Measurements from ENCODE around the gene LARGE1.

LARGE1 gene

DNA sequence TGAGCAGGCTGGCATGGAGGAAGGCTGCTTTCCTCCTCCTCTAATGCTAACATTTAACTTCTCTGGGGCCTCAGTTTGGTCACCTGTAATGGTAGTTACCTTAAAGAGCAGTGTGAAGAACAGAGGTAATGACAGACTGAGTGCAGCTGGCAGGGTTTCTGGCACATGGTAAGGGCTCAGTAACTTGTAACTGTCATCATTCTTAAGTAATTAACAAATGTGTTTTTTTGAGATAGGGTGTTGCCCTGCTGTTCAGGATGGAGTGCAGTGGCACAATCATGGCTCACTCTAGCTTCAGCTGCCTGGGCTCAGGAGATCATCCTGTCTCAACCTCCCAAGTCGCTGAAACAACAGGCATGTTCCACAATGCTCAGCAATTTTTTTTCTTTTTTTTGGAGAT is 620.1 kb downstream of the LARGE1 start:
- no peak overlapping the region for H3K9ac ChIP-seq (ENCODE audit: low read depth, low read length, poor library complexity)
- H3K4me1 ChIP-seq (ENCODE audit: control insufficient read depth in 2 of 2, insufficient read depth in 1 of 2, low read depth in 1 of 2, low read length in 2 of 2) = peaks cover 7 to 10% of the 10 kb centered on the region in 2 donors
- no peak overlapping the region for H3K4me3 ChIP-seq (ENCODE audit: low read length in 2 of 2)
- no peak overlapping the region for H3K27ac ChIP-seq (replicated peaks; ENCODE audit: low read length)
- no peak for DNase-seq (ENCODE audit: low spot score)
- no peak overlapping the region for H2BK120ac ChIP-seq (ENCODE audit: low read depth, low read length)
- no peak overlapping the region for H2AFZ ChIP-seq (ENCODE audit: low read length)
- no peak overlapping the region for H3K18ac ChIP-seq (ENCODE audit: low read length)
- H3K4me2 ChIP-seq (ENCODE audit: insufficient read depth, low read length, poor library complexity, severe bottlenecking) = no peak overlapping the region
- no peak overlapping the region for H3K4ac ChIP-seq (ENCODE audit: low read length)
- H3K79me1 ChIP-seq (ENCODE audit: low read depth, low read length) = no peaks in the 10 kb centered on the region
- H4K91ac ChIP-seq (ENCODE audit: low read depth, low read length, poor library complexity) = no peak overlapping the region
- H3K23ac ChIP-seq (ENCODE audit: low read depth, low read length, poor library complexity) = peak overlapping the region; percentile 10
- H2BK5ac ChIP-seq (ENCODE audit: low read length) = no peak overlapping the region
- H3K9me3 ChIP-seq (replicated peaks in 1 of 2; ENCODE audit: control insufficient read depth in 2 of 2, insufficient read depth in 1 of 2, low read depth in 1 of 2, low read length in 2 of 2) = peaks cover 0 to 2% of the 10 kb centered on the region in 2 donors
- H2BK15ac ChIP-seq (ENCODE audit: low read length) = no peak overlapping the region
- no peak overlapping the region for H4K8ac ChIP-seq (ENCODE audit: low read depth, low read length)
- WGBS, 2 donors (ENCODE audit: extremely low coverage in 2 of 2, insufficient read length in 2 of 2, insufficient replicate concordance in 1 of 2) = no CpG with 5 or more reads among the region's 1 CpG
- peaks cover 2 to 4% of the 10 kb centered on the region in 2 donors for H3K36me3 ChIP-seq (replicated peaks in 1 of 2; ENCODE audit: control insufficient read depth in 2 of 2, insufficient read depth in 2 of 2, low read length in 2 of 2)
- H2BK12ac ChIP-seq (ENCODE audit: low read length) = no peak overlapping the region
- H2AK5ac ChIP-seq (ENCODE audit: low read depth, low read length) = no peak overlapping the region
- H3K14ac ChIP-seq (ENCODE audit: low read length) = no peak overlapping the region
- no peaks in the 10 kb centered on the region for H3K27me3 ChIP-seq (ENCODE audit: control insufficient read depth in 3 of 3, insufficient read depth in 3 of 3, low read depth in 1 of 3, low read length in 3 of 3)

GRCh38 chr22:33299245-33299956 is 620.9 kb downstream of the LARGE1 start:
- no peak overlapping the region for H3K18ac ChIP-seq (ENCODE audit: low read length)
- no peak overlapping the region for H4K91ac ChIP-seq (ENCODE audit: low read depth, low read length, poor library complexity)
- H2BK120ac ChIP-seq (ENCODE audit: low read depth, low read length) = no peak overlapping the region
- DNase-seq (ENCODE audit: low spot score) = no peak
- peaks cover 0 to 2% of the 10 kb centered on the region in 2 donors for H3K9me3 ChIP-seq (replicated peaks in 1 of 2; ENCODE audit: control insufficient read depth in 2 of 2, insufficient read depth in 1 of 2, low read depth in 1 of 2, low read length in 2 of 2)
- H3K23ac ChIP-seq (ENCODE audit: low read depth, low read length, poor library complexity) = no peak overlapping the region
- H3K4me1 ChIP-seq (ENCODE audit: control insufficient read depth in 2 of 2, insufficient read depth in 1 of 2, low read depth in 1 of 2, low read length in 2 of 2) = peaks cover 7 to 10% of the 10 kb centered on the region in 2 donors
- no peak overlapping the region for H2BK12ac ChIP-seq (ENCODE audit: low read length)
- no peak overlapping the region for H3K4ac ChIP-seq (ENCODE audit: low read length)
- no peak overlapping the region for H3K27ac ChIP-seq (replicated peaks; ENCODE audit: low read length)
- no peak overlapping the region for H2BK15ac ChIP-seq (ENCODE audit: low read length)
- no CpG with 5 or more reads among the region's 7 CpGs for WGBS, 2 donors (ENCODE audit: extremely low coverage in 2 of 2, insufficient read length in 2 of 2, insufficient replicate concordance in 1 of 2)
- no peak overlapping the region for H2BK5ac ChIP-seq (ENCODE audit: low read length)
- H4K8ac ChIP-seq (ENCODE audit: low read depth, low read length) = no peak overlapping the region
- H2AFZ ChIP-seq (ENCODE audit: low read length) = no peak overlapping the region
- peaks cover 4% of the 10 kb centered on the region in 2 donors for H3K36me3 ChIP-seq (replicated peaks in 1 of 2; ENCODE audit: control insufficient read depth in 2 of 2, insufficient read depth in 2 of 2, low read length in 2 of 2)
- H3K9ac ChIP-seq (ENCODE audit: low read depth, low read length, poor library complexity) = no peak overlapping the region
- H3K27me3 ChIP-seq (ENCODE audit: control insufficient read depth in 3 of 3, insufficient read depth in 3 of 3, low read depth in 1 of 3, low read length in 3 of 3) = no peaks in the 10 kb centered on the region
- no peak overlapping the region for H3K4me3 ChIP-seq (ENCODE audit: low read length in 2 of 2)
- H2AK5ac ChIP-seq (ENCODE audit: low read depth, low read length) = no peak overlapping the region
- no peak overlapping the region for H3K14ac ChIP-seq (ENCODE audit: low read length)
- H3K79me1 ChIP-seq (ENCODE audit: low read depth, low read length) = no peaks in the 10 kb centered on the region
- H3K4me2 ChIP-seq (ENCODE audit: insufficient read depth, low read length, poor library complexity, severe bottlenecking) = no peak overlapping the region

DNA sequence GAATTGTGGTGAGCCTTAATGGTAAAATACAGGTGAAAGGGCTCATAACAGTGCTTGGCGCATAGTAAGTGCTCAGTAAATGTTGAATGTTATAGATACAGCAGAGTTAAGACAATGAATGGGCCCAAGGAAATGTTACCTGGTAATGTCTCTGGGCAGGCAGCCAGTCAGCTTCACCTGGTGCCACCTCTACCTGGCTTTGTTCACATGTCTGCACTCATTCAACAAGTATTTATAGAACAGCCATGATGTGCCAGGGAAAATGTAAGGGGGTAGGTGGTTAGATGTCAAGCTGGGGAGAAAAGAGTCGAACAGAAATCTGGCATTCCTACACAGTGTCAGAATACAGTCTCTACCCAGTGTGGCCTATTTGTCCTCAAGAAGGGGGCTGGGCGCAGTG is 623.3 kb downstream of the LARGE1 start:
- no peak overlapping the region for H3K27ac ChIP-seq (replicated peaks; ENCODE audit: low read length)
- H2BK12ac ChIP-seq (ENCODE audit: low read length) = no peak overlapping the region
- no peak overlapping the region for H3K9ac ChIP-seq (ENCODE audit: low read depth, low read length, poor library complexity)
- no peak overlapping the region for H2BK15ac ChIP-seq (ENCODE audit: low read length)
- H2BK5ac ChIP-seq (ENCODE audit: low read length) = no peak overlapping the region
- H3K4me3 ChIP-seq (ENCODE audit: low read length in 2 of 2) = no peak overlapping the region
- no peak overlapping the region for H2AK5ac ChIP-seq (ENCODE audit: low read depth, low read length)
- peaks cover 7 to 10% of the 10 kb centered on the region in 2 donors for H3K4me1 ChIP-seq (ENCODE audit: control insufficient read depth in 2 of 2, insufficient read depth in 1 of 2, low read depth in 1 of 2, low read length in 2 of 2)
- H3K4me2 ChIP-seq (ENCODE audit: insufficient read depth, low read length, poor library complexity, severe bottlenecking) = no peak overlapping the region
- H3K27me3 ChIP-seq (ENCODE audit: control insufficient read depth in 3 of 3, insufficient read depth in 3 of 3, low read depth in 1 of 3, low read length in 3 of 3) = no peaks in the 10 kb centered on the region
- no peak overlapping the region for H3K14ac ChIP-seq (ENCODE audit: low read length)
- no peak overlapping the region for H3K23ac ChIP-seq (ENCODE audit: low read depth, low read length, poor library complexity)
- no CpG with 5 or more reads among the region's 3 CpGs for WGBS, 2 donors (ENCODE audit: extremely low coverage in 2 of 2, insufficient read length in 2 of 2, insufficient replicate concordance in 1 of 2)
- no peak overlapping the region for H2AFZ ChIP-seq (ENCODE audit: low read length)
- H3K9me3 ChIP-seq (replicated peaks in 1 of 2; ENCODE audit: control insufficient read depth in 2 of 2, insufficient read depth in 1 of 2, low read depth in 1 of 2, low read length in 2 of 2) = no peaks in the 10 kb centered on the region
- H4K8ac ChIP-seq (ENCODE audit: low read depth, low read length) = no peak overlapping the region
- no peak overlapping the region for H4K91ac ChIP-seq (ENCODE audit: low read depth, low read length, poor library complexity)
- H3K79me1 ChIP-seq (ENCODE audit: low read depth, low read length) = no peaks in the 10 kb centered on the region
- peaks cover 1 to 4% of the 10 kb centered on the region in 2 donors for H3K36me3 ChIP-seq (replicated peaks in 1 of 2; ENCODE audit: control insufficient read depth in 2 of 2, insufficient read depth in 2 of 2, low read length in 2 of 2)
- DNase-seq (ENCODE audit: low spot score) = no peak
- H2BK120ac ChIP-seq (ENCODE audit: low read depth, low read length) = no peak overlapping the region
- no peak overlapping the region for H3K4ac ChIP-seq (ENCODE audit: low read length)
- no peak overlapping the region for H3K18ac ChIP-seq (ENCODE audit: low read length)

DNA sequence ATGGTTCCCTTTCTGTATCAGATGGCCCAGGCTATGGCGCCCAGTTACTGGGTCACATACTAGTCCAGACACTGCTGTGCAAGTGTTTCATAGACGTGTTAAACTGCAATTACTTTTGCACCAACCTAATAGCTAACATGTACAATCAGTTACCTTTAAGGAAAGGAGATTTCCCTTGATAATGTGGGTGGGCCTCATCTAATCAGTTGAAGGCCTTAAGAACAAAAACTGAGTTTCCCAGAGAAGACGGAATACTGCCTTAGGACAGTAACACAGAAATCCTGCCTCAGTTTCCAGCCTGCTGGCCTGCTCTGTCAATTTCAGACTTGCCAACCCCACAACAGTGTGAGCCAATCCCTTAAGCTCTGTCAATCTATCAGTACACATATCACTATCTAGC is 632.2 kb downstream of the LARGE1 start:
- Histone ChIP-seq H3K4me3 (ENCODE audit: low read length in 2 of 2) (no peak overlapping the region), H3K4me2 (ENCODE audit: insufficient read depth, low read length, poor library complexity, severe bottlenecking) (no peak overlapping the region), H2BK5ac (ENCODE audit: low read length) (no peak overlapping the region), H3K23ac (ENCODE audit: low read depth, low read length, poor library complexity) (no peak overlapping the region), H3K36me3 (replicated peaks in 1 of 2; ENCODE audit: control insufficient read depth in 2 of 2, insufficient read depth in 2 of 2, low read length in 2 of 2) (peaks cover 3% of the 10 kb centered on the region in 2 donors), H2AK5ac (ENCODE audit: low read depth, low read length) (no peak overlapping the region), H3K27ac (replicated peaks; ENCODE audit: low read length) (no peak overlapping the region), H4K8ac (ENCODE audit: low read depth, low read length) (no peak overlapping the region), H2BK12ac (ENCODE audit: low read length) (no peak overlapping the region), H2BK120ac (ENCODE audit: low read depth, low read length) (no peak overlapping the region), H3K9ac (ENCODE audit: low read depth, low read length, poor library complexity) (no peak overlapping the region), H2AFZ (ENCODE audit: low read length) (no peak overlapping the region), H3K4me1 (ENCODE audit: control insufficient read depth in 2 of 2, insufficient read depth in 1 of 2, low read depth in 1 of 2, low read length in 2 of 2) (no peaks in the 10 kb centered on the region), H2BK15ac (ENCODE audit: low read length) (no peak overlapping the region), H3K4ac (ENCODE audit: low read length) (no peak overlapping the region), H3K18ac (ENCODE audit: low read length) (no peak overlapping the region), H3K9me3 (replicated peaks in 1 of 2; ENCODE audit: control insufficient read depth in 2 of 2, insufficient read depth in 1 of 2, low read depth in 1 of 2, low read length in 2 of 2) (no peaks in the 10 kb centered on the region), H3K14ac (ENCODE audit: low read length) (no peak overlapping the region), H3K79me1 (ENCODE audit: low read depth, low read length) (no peaks in the 10 kb centered on the region), H3K27me3 (ENCODE audit: control insufficient read depth in 3 of 3, insufficient read depth in 3 of 3, low read depth in 1 of 3, low read length in 3 of 3) (no peaks in the 10 kb centered on the region), H4K91ac (ENCODE audit: low read depth, low read length, poor library complexity) (no peak overlapping the region)
- no CpG with 5 or more reads among the region's 3 CpGs for WGBS, 2 donors (ENCODE audit: extremely low coverage in 2 of 2, insufficient read length in 2 of 2, insufficient replicate concordance in 1 of 2)
- DNase-seq (ENCODE audit: low spot score) = no peak
